GM12878 (cell line): ENCODE results near the gene CCDC71. TPM values are rescaled to one million over a fixed set of nuclear protein-coding genes. Genes with fewer than 3 reads are reported as not detected.

Source experiments
- ATAC-seq: fragments of 200-7000 bp; cut with Tn5 transposase; 3 replicates; pipeline ENCODE4 v1.9.1; 2020; ENCODE audit warnings: mild to moderate bottlenecking, moderate library complexity
- BruUV-seq: library from RNA; stranded (reverse); fragments of 400-500 nt; replicated peaks from 2 replicates; lab custom pipeline; 2021; lab: Mats Ljungman, UMichigan
- CTCF ChIA-PET: fragments of 300-600 bp; sonication (Branson Sonifier 250); formaldehyde crosslinking; extraction: SDS; loops from one replicate; lab custom pipeline; 2021; ENCODE audit warnings: inconsistent platforms; lab: Yijun Ruan, JAX
- POLR2A ChIA-PET: fragments of 350-600 bp; formaldehyde crosslinking; extraction: SDS; loops from one replicate; lab custom pipeline; 2021; ENCODE audit warnings: inconsistent platforms; lab: Charles Lee
- RAD21 ChIA-PET: fragments of 300-600 bp; sonication (Branson Sonifier 250); formaldehyde crosslinking; loops from one replicate; lab custom pipeline; 2023; ENCODE audit warnings: antibody characterized with exemption; ENCODE audit not compliant: unreplicated experiment; lab: Charles Lee
- SMC1A ChIA-PET: fragments of 300-600 bp; sonication (Branson Sonifier 250); formaldehyde crosslinking; loops from one replicate; lab custom pipeline; 2023; ENCODE audit not compliant: unreplicated experiment, uncharacterized antibody; lab: Charles Lee
- DNase-seq: peaks from one replicate; pipeline ENCODE4 v3.0.0-alpha.2; 2011; ENCODE audit warnings: low read depth, low spot score
- FAIRE-seq: peaks from 3 replicates; lab custom pipeline; 2011; peaks lifted over from hg19 to GRCh38; lab: Jason Lieb, UNC
- H2AFZ ChIP-seq: 2 replicates; pipeline ENCODE4 v1.6.0; 2011; ENCODE audit warnings: low read depth, low read length, control low read depth; ENCODE audit not compliant: control insufficient read depth
- H3K27ac ChIP-seq: 2 replicates; pipeline ENCODE4 v1.5.1; 2011; ENCODE audit warnings: control low read depth; ENCODE audit not compliant: control insufficient read depth, insufficient read depth
- H3K27me3 ChIP-seq, 2 experiments: replicated peaks in 1 of 2; 2 replicates each; pipeline versions ENCODE4 v1.6.0 to v1.6.1; 2011; ENCODE audit warnings: low read length in 1 of 2; ENCODE audit not compliant: control insufficient read depth in 2 of 2, insufficient read depth in 2 of 2
- H3K36me3 ChIP-seq, 2 experiments: 2 replicates each; pipeline ENCODE4 v1.5.1; 2011; ENCODE audit warnings: low read length in 1 of 2; ENCODE audit not compliant: control insufficient read depth in 2 of 2, insufficient read depth in 2 of 2
- H3K4me1 ChIP-seq: 2 replicates; pipeline ENCODE4 v1.6.1; 2011; ENCODE audit warnings: mild to moderate bottlenecking, low read length, moderate library complexity, mixed read lengths; ENCODE audit not compliant: control insufficient read depth, insufficient read depth
- H3K4me2 ChIP-seq: 2 replicates; pipeline ENCODE4 v1.6.0; 2011; ENCODE audit warnings: control low read depth; ENCODE audit not compliant: control insufficient read depth, insufficient read depth
- H3K4me3 ChIP-seq: fragments of 200-600 bp; sonication (generic); 2 replicates; pipeline ENCODE4 v1.5.1; 2016
- H3K79me2 ChIP-seq: 2 replicates; pipeline ENCODE4 v1.6.0; 2011; ENCODE audit warnings: low read length; ENCODE audit not compliant: control insufficient read depth, insufficient read depth
- H3K9ac ChIP-seq: 2 replicates; pipeline ENCODE4 v1.8.0; 2011; ENCODE audit warnings: low read length, control low read depth, mixed read lengths; ENCODE audit not compliant: control insufficient read depth, insufficient read depth
- H3K9me3 ChIP-seq: replicated peaks from 3 replicates; pipeline ENCODE4 v1.5.1; 2011; ENCODE audit warnings: mild to moderate bottlenecking, low read length; ENCODE audit not compliant: control insufficient read depth, insufficient read depth
- H4K20me1 ChIP-seq: 2 replicates; pipeline ENCODE4 v1.6.0; 2011; ENCODE audit not compliant: control insufficient read depth, insufficient read depth
- BRCA1 ChIP-seq: IDR thresholded peaks from 2 replicates; pipeline ENCODE4 v1.6.1; 2011; ENCODE audit warnings: low read depth, low read length, improper control_type of control experiment
- CBX5 ChIP-seq: sonication (generic); IDR thresholded peaks from 2 replicates; pipeline ENCODE4 v1.6.1; 2016; ENCODE audit warnings: low read depth, moderate library complexity, mild to moderate bottlenecking, inconsistent platforms
- CREM ChIP-seq: IDR thresholded peaks from 2 replicates; pipeline ENCODE4 v1.6.1; 2014; ENCODE audit warnings: antibody characterized with exemption, low read depth
- EED ChIP-seq: sonication (generic); IDR thresholded peaks from 2 replicates; pipeline ENCODE4 v1.6.1; 2016; ENCODE audit warnings: antibody characterized with exemption, low read depth
- HDAC2 ChIP-seq: fragments of 200-600 bp; sonication (generic); IDR thresholded peaks from 2 replicates; pipeline ENCODE4 v1.6.1; 2017
- MYC ChIP-seq: IDR thresholded peaks from 2 replicates; pipeline ENCODE4 v1.6.1; 2011; ENCODE audit warnings: mild to moderate bottlenecking, low read length, moderate library complexity, inconsistent platforms; ENCODE audit not compliant: insufficient read depth, insufficient replicate concordance, insufficient read length, severe bottlenecking
- NFIC ChIP-seq: IDR thresholded peaks from 2 replicates; pipeline ENCODE4 v1.6.1; 2012; ENCODE audit warnings: low read depth, mild to moderate bottlenecking, inconsistent platforms, low read length, moderate library complexity
- NR2C1 ChIP-seq: fragments of 450-650 bp; IDR thresholded peaks from 2 replicates; pipeline ENCODE4 v1.6.1; 2017; ENCODE audit warnings: antibody characterized with exemption, mild to moderate bottlenecking, moderate library complexity
- NR2C2 ChIP-seq: IDR thresholded peaks from 2 replicates; pipeline ENCODE4 v1.6.1; 2011; ENCODE audit warnings: borderline replicate concordance, low read depth; ENCODE audit not compliant: control insufficient read depth, insufficient read length
- POLR2AphosphoS2 ChIP-seq: IDR thresholded peaks from 2 replicates; pipeline ENCODE4 v1.6.1; 2011; ENCODE audit warnings: low read depth, mild to moderate bottlenecking, low read length, improper control_type of control experiment, moderate library complexity
- SRF ChIP-seq, 2 experiments: IDR thresholded peaks; 2 replicates each; pipeline ENCODE4 v1.6.1; 2011; ENCODE audit warnings: low read depth in 2 of 2, low read length in 2 of 2, mild to moderate bottlenecking in 1 of 2, moderate library complexity in 1 of 2
- WGBS: methylation state at CpG from one replicate; pipeline ENCODE4 v1.1.6; 2016; ENCODE audit warnings: low lambda C conversion rate; ENCODE audit not compliant: insufficient replicate concordance, insufficient coverage; ENCODE audit errors: missing lambda C conversion rate; 5-methylcytosine and 5-hydroxymethylcytosine counted together
- in situ Hi-C: fragments of 300-500 bp; cut with MboI; formaldehyde crosslinking; loops from 9 replicates; pipeline ENCODE4 v1.14.3; 2018; ENCODE audit warnings: mixed read lengths
- intact Hi-C: fragments of 100-400 bp; cut with micrococcal nuclease; formaldehyde crosslinking; loops from one replicate; pipeline ENCODE4 v1.14.2; 2022; ENCODE audit not compliant: unreplicated experiment
- polyA plus RNA-seq, 11 experiments: library from polyadenylated mRNA; depleted of rRNA in 4 of 11; unstranded in 6 of 11; stranded (reverse) in 5 of 11; fragments of >200 nt; fragmentation: Nextera tagmentation in 4 of 11; fragmentation: Illumina TruSeq in 1 of 11; extraction: Ambion mirVana in 4 of 11; extraction: Trizol in 1 of 11; gene quantifications; 1 replicate in 1 of 11; 2 replicates in 10 of 11; pipeline versions ENCODE4 v1.2.1 to v1.2.3, GENCODE V29; 2011 to 2016; ENCODE audit warnings: inconsistent platforms in 2 of 11, missing spikeins in 2 of 11, low read depth in 1 of 11
- total RNA-seq, 4 experiments: library from RNA; depleted of rRNA in 3 of 4; stranded (reverse); fragments of >200 nt in 3 of 4; fragmentation: Illumina TruSeq in 1 of 4; extraction: Trizol in 1 of 4; gene quantifications; 2 replicates each; pipeline versions ENCODE4 v1.2.1 to v1.2.3, GENCODE V29; 2013 to 2021
- TF ChIP-seq, protein P1 (sequence below): fragments of 450-650 bp; IDR thresholded peaks from 2 replicates; pipeline ENCODE4 v1.6.1; 2016; ENCODE audit warnings: mild to moderate bottlenecking

The CCDC71 gene
- total and polyA plus RNA-seq, 10 of the 15 experiments (the other 5 are each of a cell fraction or from before 2014, with no cell fraction given), result 0.20 to 38.0 (median 16.1) TPM

DNA sequence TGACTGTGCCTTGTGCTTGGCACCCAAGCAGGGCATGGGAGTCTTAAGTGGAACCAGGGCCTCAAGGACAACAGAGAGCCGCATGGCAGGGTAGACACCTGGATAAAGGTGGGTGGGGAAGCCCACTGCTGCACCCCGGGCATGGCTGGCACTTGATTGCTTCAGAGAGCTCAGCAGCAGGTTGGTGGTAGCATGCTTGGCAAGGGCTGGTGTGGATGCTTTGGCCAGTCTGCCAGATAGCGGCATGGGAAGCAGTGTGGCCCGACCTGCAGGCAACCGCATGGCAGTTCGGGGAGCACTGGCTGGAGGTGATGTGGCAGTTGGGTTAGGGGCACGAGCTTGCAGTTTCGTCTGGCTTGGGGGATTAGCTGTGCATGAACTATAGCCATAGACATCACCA, 2.5 kb downstream of the CCDC71 start:
- no peak for TF ChIP-seq EED
- TF ChIP-seq CBX5, result no peak
- TF ChIP-seq MYC, result no peak
- TF ChIP-seq NFIC, result no peak
- no peak for TF ChIP-seq BRCA1
- no peak for TF ChIP-seq HDAC2
- peak; percentile 11 for TF ChIP-seq NR2C2
- Histone ChIP-seq H3K4me3 (no peak overlapping the region), H2AFZ (no peak overlapping the region), H3K27me3 (no peaks in the 10 kb centered on the region), H4K20me1 (no peaks in the 10 kb centered on the region; the same call in 1 of the 2 replicates), H3K79me2 (peaks cover 24% of the 10 kb centered on the region), H3K9ac (no peak overlapping the region), H3K4me2 (no peak overlapping the region), H3K27ac (no peak overlapping the region), H3K36me3 (peaks cover 6 to 9% of the 10 kb centered on the region in 2 experiments; a peak in 3 of 4 replicates), H3K4me1 (peaks cover 10% of the 10 kb centered on the region), H3K9me3 (peaks cover 2% of the 10 kb centered on the region; the same call in 2 of the 3 replicates)
- WGBS, result 98% methylated on average over 8 of the region's 8 CpGs
- POLR2A ChIA-PET, result no interaction called here
- CTCF ChIA-PET, result no interaction called here
- intact Hi-C loops (no loop called here), in situ Hi-C loops (no loop called here)
- no peak for ATAC-seq
- SMC1A ChIA-PET, result no interaction called here
- no TSS peak for BruUV-seq
- DNase-seq, result no peak
- RAD21 ChIA-PET, result no interaction called here
- FAIRE-seq, result no peak

DNA sequence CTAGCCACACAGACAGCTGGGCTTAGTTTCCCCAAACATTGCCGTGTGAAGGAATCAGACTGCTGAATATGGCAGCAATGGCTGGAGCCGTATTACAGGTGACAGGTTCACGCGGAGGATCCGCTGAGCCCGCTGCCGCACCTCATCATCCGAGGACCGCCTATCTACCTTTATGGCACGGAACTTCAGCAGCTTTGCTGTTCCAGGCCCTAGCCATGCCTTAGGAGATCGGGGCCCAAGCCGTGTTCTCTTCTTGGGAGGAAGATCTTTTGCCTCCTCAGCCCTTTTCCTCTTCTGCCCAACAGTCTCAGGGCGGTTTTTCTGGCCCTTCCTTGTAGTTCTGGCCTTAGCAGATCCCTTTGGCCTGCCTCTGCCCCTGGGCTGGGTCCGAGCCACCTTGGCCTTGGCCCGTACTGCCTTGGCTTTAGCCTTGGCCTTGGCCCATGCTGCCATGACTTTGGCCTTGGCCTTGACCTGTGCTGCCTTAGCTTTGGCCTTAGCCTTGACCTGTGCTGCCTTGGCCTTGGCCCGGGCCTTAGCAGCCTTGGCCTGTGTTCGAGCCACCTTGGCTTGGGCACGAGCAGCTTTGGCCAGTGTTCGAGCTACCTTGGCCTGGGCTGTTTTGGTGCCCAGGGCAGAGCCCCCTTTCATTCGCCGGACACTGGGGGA, 3.2 kb downstream of the CCDC71 start:
- ChIA-PET POLR2A (no interaction called here), SMC1A (no interaction called here), RAD21 (no interaction called here), CTCF (no interaction called here)
- Histone ChIP-seq H3K9me3 (peaks cover 2% of the 10 kb centered on the region; the same call in 2 of the 3 replicates), H3K36me3 (peaks cover 6 to 9% of the 10 kb centered on the region in 2 experiments; a peak in 3 of 4 replicates), H3K9ac (no peak overlapping the region), H3K4me1 (peaks cover 10% of the 10 kb centered on the region), H3K4me2 (no peak overlapping the region), H4K20me1 (no peaks in the 10 kb centered on the region; the same call in 1 of the 2 replicates), H2AFZ (no peak overlapping the region), H3K79me2 (peaks cover 24% of the 10 kb centered on the region), H3K27ac (no peak overlapping the region), H3K27me3 (no peaks in the 10 kb centered on the region), H3K4me3 (no peak overlapping the region)
- in situ Hi-C loops, result no loop called here
- TF ChIP-seq POLR2AphosphoS2, result peak; percentile 74; the same call in 1 of the 2 replicates
- TF ChIP-seq NR2C1, result no peak
- no peak for TF ChIP-seq CREM
- no peak for TF ChIP-seq SRF (IDR thresholded peaks at IDR 0.05; ENCODE audit: low read depth in 2 of 2, low read length in 2 of 2)
- TF ChIP-seq, protein P1, sequence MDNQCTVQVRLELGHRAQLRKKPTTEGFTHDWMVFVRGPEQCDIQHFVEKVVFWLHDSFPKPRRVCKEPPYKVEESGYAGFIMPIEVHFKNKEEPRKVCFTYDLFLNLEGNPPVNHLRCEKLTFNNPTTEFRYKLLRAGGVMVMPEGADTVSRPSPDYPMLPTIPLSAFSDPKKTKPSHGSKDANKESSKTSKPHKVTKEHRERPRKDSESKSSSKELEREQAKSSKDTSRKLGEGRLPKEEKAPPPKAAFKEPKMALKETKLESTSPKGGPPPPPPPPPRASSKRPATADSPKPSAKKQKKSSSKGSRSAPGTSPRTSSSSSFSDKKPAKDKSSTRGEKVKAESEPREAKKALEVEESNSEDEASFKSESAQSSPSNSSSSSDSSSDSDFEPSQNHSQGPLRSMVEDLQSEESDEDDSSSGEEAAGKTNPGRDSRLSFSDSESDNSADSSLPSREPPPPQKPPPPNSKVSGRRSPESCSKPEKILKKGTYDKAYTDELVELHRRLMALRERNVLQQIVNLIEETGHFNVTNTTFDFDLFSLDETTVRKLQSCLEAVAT, result no peak
- WGBS, result 97% methylated on average over 21 of the region's 21 CpGs
- ATAC-seq (no peak), FAIRE-seq (no peak), DNase-seq (no peak)
- no TSS peak for BruUV-seq
- intact Hi-C loops, result no loop called here
